Tibial artery (tissue), 4 donors: ENCODE results near the gene ATP5F1B.

Experiments used
- DNase-seq, 2 donors: peaks; one replicate each; pipeline ENCODE4 v3.0.0-alpha.2; 2019
- H3K27ac ChIP-seq, 2 donors: fragments of 200-600 bp; sonication (generic) in 1 of 2; 1 replicate in 1 of 2; 2 replicates in 1 of 2; pipeline ENCODE4 v1.5.1; 2018 to 2019; ENCODE audit warnings: mild to moderate bottlenecking in 1 of 2
- H3K27me3 ChIP-seq, 2 donors: fragments of 200-600 bp; sonication (generic) in 1 of 2; one replicate each; pipeline versions ENCODE4 v1.5.1 to v1.6.0; 2016 to 2019
- H3K36me3 ChIP-seq, 3 donors: fragments of 200-600 bp; sonication (generic) in 2 of 3; one replicate each; pipeline ENCODE4 v1.5.1; 2016 to 2019; ENCODE audit warnings: mild to moderate bottlenecking in 2 of 3
- H3K4me1 ChIP-seq, 4 donors: fragments of 200-600 bp; sonication (generic) in 2 of 4; 1 replicate in 3 of 4; 2 replicates in 1 of 4; pipeline ENCODE4 v1.5.1; 2016 to 2019
- H3K4me3 ChIP-seq, 2 donors: fragments of 200-600 bp; sonication (generic) in 1 of 2; 1 replicate in 1 of 2; 2 replicates in 1 of 2; pipeline ENCODE4 v1.5.1; 2018 to 2019; ENCODE audit warnings: mild to moderate bottlenecking in 2 of 2
- H3K9me3 ChIP-seq, 3 donors: fragments of 200-600 bp; sonication (generic) in 1 of 3; one replicate each; pipeline ENCODE4 v1.5.1; 2016 to 2019
- CTCF ChIP-seq, 2 experiments: fragments of 200-600 bp in 1 of 2; fragments of 450-650 bp in 1 of 2; IDR thresholded peaks; one replicate each; pipeline ENCODE4 v1.5.1; 2017 to 2019; ENCODE audit warnings: antibody characterized with exemption in 2 of 2, mild to moderate bottlenecking in 1 of 2, moderate library complexity in 1 of 2
- intact Hi-C: fragments of 100-400 bp; cut with DNase I; formaldehyde crosslinking; loops from one replicate; pipeline ENCODE4 v1.15.0; 2023; ENCODE audit warnings: low total_unique reads

Gene ATP5F1B

GRCh38 chr12:56631790-56632700, 13.7 kb downstream of the ATP5F1B start:
- Histone ChIP-seq H3K27ac (peak overlapping the region; percentile 88 to 92), H3K4me1 (peaks cover 0 to 66% (median 53%) of the 10 kb centered on the region in 4 donors), H3K9me3 (no peaks in the 10 kb centered on the region), H3K36me3 (peaks cover 0 to 4% (median 0%) of the 10 kb centered on the region in 3 donors), H3K27me3 (no peaks in the 10 kb centered on the region), H3K4me3 (peak overlapping the region; percentile 14 to 63)
- TF ChIP-seq CTCF (IDR thresholded peaks at IDR 0.05) = no peak
- peak; percentile 73 to 87 for DNase-seq
- intact Hi-C loops = loop anchor here (5.0 kb wide), 1 partner anchor 40 kb away; no protein-coding TSS in a partner anchor

- intact Hi-C loops = loop anchor here (5.0 kb wide), 1 partner anchor 38 kb away; no protein-coding TSS in a partner anchor
- Histone ChIP-seq H3K9me3 (no peaks in the 10 kb centered on the region), H3K36me3 (peaks cover 0 to 14% (median 0%) of the 10 kb centered on the region in 3 donors), H3K4me3 (peak within 1 kb of the TSS; percentile 79 to 87), H3K4me1 (peaks cover 0 to 70% (median 65%) of the 10 kb centered on the region in 4 donors), H3K27me3 (no peaks in the 10 kb centered on the region), H3K27ac (peak within 1 kb of the TSS; percentile 88 to 90)
- no peak for TF ChIP-seq CTCF (IDR thresholded peaks at IDR 0.05)
- peak; percentile 87 to 92 for DNase-seq
These were observed 15.6 kb downstream of the ATP5F1B start, which contains the start of gene BAZ2A for GRCh38 chr12:56630180-56630632. TSS of gene BAZ2A (minus strand) at chr12:56630326. CDS start at chr12:56617530, 12,796 bp downstream.

- H3K27me3 ChIP-seq = no peaks in the 10 kb centered on the region
- H3K36me3 ChIP-seq = peaks cover 0 to 14% (median 0%) of the 10 kb centered on the region in 3 donors
- no peak for DNase-seq
- no peaks in the 10 kb centered on the region for H3K9me3 ChIP-seq
- peaks cover 0 to 76% (median 67%) of the 10 kb centered on the region in 4 donors for H3K4me1 ChIP-seq
- no peak for TF ChIP-seq CTCF (IDR thresholded peaks at IDR 0.05)
- H3K27ac ChIP-seq = peak overlapping the region; percentile 88 to 90
- H3K4me3 ChIP-seq = peak overlapping the region; percentile 79 to 87
- intact Hi-C loops = loop anchor here (5.0 kb wide), 1 partner anchor 37 kb away; no protein-coding TSS in a partner anchor
These were observed 16.2 kb downstream of the ATP5F1B start for GRCh38 chr12:56629459-56630179.

- Histone ChIP-seq H3K27ac (peak overlapping the region; percentile 88 to 90), H3K36me3 (peaks cover 0 to 14% (median 4%) of the 10 kb centered on the region in 3 donors), H3K4me1 (peaks cover 0 to 80% (median 68%) of the 10 kb centered on the region in 4 donors), H3K4me3 (peak overlapping the region; percentile 79 to 87), H3K27me3 (no peaks in the 10 kb centered on the region), H3K9me3 (no peaks in the 10 kb centered on the region)
- no peak for TF ChIP-seq CTCF (IDR thresholded peaks at IDR 0.05)
- DNase-seq = peak; percentile 78 to 80
- intact Hi-C loops = no loop called here
These were observed 16.9 kb downstream of the ATP5F1B start for GRCh38 chr12:56628671-56629458.

- peaks cover 0 to 80% (median 56%) of the 10 kb centered on the region in 4 donors for H3K4me1 ChIP-seq
- TF ChIP-seq CTCF (IDR thresholded peaks at IDR 0.05) = no peak
- DNase-seq = no peak
- H3K27me3 ChIP-seq = no peaks in the 10 kb centered on the region
- no peaks in the 10 kb centered on the region for H3K9me3 ChIP-seq
- peaks cover 0 to 22% (median 9%) of the 10 kb centered on the region in 3 donors for H3K36me3 ChIP-seq
- peak overlapping the region in 1 of 2 donors; percentile 3 for H3K27ac ChIP-seq
- intact Hi-C loops = no loop called here
- H3K4me3 ChIP-seq = no peak overlapping the region
These were observed 19.1 kb downstream of the ATP5F1B start for GRCh38 chr12:56626701-56627100.
